Activated T-cell treated with anti-CD3 and anti-CD28 coated beads, Interleukin-2, amount 50 U/mL, for 48 hours (primary cell): ENCODE measurements around the gene VSTM4.

ENCODE experiments used
- DNase-seq, 2 experiments: peaks; one replicate each; pipeline ENCODE4 v3.0.0-alpha.2; 2020

Gene VSTM4

DNA sequence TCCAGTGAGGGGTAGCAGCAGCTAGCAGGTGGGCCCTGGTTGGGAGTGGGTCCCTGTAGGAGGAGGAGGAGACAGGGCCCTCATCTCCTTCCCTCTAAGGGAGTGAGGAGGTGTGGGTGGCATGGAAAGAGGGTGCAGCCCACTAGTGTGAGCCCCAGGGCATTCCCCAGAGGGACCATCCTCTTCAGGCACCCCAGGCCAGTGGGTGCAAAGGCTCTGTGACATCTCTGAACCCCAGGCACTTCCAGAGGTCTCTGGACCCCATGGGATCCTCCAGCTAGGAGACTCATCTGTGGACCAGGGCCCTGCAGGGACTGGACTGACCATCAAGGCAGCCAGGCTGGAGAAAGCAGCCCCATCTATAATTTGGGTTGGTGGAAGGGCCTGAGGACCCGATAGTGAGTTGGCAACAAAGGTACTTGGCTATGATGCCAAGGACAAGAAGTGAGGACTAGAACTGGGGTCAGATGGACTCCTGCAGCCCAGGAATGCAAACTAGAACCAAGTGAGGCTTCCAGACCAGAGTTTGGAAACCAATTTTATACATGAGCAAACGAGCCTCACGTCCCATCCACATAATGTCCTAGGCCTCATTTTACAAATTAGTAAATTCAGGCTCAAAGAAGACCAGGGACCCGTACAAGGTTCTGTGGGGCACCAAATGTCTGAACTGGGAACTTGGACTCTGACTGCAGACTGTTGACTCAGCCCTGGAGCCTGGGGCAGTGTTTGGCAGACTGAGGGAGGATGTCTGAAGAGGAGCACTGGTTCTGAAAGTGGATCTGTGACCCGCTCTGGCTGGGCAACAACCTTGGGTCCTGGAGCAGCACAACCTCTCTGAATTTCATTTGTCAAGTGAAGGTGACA is 1.4 kb upstream of the VSTM4 start:
- DNase-seq = no peak

- no peak for DNase-seq
Measured at GRCh38 chr10:49115796-49116508, 630 bp upstream of the VSTM4 start.

GRCh38 chr10:49114718-49115014 is 656 bp downstream of the VSTM4 start:
- no peak for DNase-seq

DNA sequence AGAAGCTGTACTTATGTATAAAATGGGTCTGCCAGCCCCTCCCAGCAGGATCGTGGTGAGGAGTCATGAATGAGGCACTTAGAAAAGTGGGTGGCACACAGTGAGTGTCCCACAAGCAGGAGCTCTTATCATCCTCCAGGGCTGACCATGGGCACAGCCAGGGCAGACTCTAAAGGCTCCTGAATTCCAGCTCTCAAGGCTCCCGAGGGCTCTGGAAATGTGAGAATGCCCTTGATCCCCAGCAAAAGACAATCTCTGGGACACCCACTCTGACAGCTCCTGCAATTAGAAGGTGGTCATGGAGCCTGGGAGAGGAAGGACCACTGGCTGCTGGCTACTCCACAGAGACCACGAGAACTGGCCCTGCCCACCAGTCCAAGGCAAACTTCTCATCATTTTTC is 1.6 kb downstream of the VSTM4 start:
- DNase-seq = no peak

DNA sequence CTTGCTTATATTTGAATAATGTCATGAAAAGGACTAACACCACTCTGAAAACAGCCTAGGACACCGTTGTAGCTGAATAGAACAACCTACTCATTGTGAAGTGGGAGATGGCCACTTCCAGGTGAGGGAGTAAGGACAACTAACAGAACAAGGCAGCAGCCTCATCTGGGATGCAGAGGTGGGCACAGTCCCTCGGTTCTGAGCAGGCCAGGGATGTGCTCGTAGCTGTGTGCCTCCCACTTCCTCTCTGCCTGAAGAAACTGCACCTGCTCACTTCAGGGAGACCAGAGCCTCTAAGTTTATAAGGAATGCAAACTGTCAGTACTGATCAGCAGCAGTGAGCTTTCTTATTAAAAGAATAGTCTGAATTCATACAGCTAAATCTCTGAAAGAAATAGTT is 2.5 kb downstream of the VSTM4 start:
- no peak for DNase-seq

DNA sequence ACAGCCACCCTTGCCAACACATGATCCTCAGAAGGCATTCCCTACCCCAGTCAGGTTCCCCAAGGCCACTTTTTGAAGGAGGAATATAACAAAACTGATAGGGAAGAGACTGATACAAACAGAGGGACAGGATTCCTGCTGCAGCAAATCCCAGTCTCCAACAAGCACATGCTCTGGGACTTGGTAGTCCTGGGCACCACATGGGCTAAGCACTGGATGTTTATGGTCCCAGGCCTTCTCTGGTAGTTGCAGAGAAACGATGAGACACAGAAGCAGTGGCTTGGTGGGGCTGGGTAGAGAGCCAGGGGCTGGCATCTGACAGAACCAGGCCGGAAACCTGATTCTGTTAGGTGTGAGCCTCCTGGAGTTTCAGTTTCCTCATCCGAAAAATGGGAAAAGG is 3.2 kb downstream of the VSTM4 start:
- no peak for DNase-seq

DNA sequence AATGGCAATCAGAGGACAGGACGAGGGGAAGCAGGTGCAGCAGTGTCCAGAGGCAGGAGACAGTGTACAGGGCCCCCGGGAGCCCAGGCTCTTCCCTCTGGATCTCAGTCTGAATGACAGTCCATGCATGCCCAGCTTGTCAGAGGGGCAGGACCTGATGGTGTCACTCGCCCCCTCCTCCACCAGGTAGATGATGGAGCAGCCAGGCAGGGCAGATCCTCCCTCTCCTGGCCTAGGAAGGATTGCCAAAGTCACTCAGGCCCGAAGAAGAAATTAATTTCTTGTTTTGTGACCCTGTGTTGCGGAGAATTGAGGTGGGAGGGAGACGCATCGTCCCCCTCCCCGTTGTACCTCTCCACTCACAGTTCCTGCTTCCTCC is 4.0 kb downstream of the VSTM4 start:
- no peak for DNase-seq

- DNase-seq = no peak
Measured at GRCh38 chr10:49110684-49111319, 4.5 kb downstream of the VSTM4 start.

DNA sequence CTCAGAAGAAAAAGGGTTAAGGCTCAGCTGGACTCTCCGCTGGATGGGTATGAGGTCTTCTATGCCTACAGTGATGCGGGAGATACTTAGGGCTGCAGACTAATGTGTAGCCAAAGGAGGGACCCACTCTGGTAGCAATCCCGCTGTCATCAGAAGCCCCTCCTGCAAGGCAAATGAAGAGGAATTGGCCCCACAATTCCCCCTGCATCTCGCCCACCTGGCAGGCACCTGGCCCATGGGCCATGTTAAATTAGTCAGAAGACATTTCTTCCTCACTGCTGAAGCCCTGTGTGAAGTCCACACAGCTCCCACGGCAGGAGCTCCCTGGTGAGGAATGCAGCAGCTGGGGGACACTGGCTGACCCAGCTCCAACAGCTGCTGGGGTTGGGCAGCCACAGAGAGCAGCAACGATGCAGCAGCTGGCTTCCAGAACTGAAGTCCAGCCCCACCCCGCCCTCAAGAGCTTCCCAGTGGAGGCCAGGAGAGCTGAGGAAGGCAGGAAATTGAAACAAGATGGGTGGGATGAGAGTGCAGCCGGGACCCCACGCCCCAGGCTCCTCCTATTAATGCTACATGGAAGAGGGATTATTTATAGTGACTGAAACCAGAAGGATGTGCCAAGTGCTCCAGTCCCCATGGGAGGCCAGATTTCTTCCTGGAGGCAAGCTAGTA is 5.5 kb downstream of the VSTM4 start:
- no peak for DNase-seq

- no peak for DNase-seq
Measured at GRCh38 chr10:49108656-49109055, 6.7 kb downstream of the VSTM4 start.

DNA sequence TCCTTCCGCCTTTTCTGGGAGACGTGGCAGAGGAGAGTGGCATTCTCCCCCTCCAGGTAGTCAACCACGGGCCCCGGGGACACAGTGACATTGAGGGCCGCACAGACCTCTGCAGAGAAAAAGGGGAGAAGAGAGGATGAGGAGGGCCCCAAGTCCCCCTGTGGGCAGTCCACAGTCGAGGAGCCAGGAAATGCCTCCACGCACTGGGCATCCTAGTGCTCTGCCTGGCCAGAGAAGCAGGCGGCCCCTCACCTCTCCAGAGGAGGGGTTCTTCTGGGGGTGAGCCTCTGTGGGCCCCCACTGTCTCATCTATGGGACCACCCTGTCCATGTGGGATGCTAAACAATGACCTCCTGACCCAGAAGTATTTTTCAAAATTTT is 7.4 kb downstream of the VSTM4 start:
- no peak for DNase-seq

DNA sequence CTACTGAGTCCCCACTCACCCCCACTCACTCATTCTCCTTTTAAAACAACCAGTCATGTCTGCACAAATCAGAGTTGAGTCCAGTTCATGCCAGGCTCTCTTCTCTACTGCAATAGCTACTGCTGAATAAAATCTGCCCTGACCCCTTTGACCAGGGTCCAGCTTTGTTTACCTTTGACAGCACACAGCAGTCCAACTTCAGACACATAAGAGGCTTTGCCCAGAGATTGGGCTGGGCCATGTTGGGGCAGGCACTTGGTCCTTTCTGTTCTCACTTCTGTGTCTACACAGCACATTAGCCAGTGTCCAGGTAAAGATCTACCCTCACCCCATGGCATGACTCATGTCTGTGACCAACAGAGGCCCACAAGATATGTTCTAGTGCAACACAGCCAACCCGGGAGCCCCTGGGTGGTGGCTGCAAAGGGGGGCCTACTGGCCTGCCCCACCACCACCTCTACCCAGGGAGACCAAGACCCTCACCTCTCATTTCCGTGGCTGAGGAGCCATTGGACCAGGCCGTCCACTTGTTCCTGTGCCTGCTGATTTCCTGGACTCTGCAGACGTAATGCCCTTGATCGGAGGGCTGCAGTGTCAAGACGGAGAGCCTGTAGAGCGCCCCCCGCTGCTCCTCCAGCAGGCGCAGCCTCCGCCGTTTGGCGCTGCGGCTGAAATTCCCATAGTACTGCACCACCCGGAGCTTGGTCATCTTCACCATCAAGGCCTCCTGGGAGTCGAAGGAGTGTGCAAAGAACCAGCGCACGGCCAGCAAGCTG is 8.0 kb downstream of the VSTM4 start:
- DNase-seq = no peak

GRCh38 chr10:49106451-49106850 is 8.9 kb downstream of the VSTM4 start:
- DNase-seq = no peak

GRCh38 chr10:49105076-49105475 is 10.2 kb downstream of the VSTM4 start:
- no peak for DNase-seq

DNA sequence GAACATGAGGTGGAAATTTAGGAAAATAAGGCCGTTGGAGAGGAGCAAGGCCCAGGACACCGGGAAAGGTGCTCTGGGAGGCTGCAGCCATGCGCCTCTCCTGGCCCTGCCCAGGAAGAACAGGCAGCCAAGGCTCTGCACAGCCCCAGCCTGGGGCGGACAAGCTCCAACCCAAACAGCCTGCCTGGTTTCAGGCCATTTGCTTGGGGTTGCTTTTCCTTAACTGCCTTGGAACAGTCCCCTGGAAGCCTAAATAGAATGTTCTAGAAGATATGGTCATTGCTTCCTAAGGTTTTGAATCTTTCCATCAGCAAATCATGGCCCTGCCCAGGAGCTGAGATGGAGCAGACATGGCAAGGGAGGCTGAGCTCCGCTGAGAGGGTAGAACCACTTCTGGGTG is 11.0 kb downstream of the VSTM4 start:
- DNase-seq = no peak

DNA sequence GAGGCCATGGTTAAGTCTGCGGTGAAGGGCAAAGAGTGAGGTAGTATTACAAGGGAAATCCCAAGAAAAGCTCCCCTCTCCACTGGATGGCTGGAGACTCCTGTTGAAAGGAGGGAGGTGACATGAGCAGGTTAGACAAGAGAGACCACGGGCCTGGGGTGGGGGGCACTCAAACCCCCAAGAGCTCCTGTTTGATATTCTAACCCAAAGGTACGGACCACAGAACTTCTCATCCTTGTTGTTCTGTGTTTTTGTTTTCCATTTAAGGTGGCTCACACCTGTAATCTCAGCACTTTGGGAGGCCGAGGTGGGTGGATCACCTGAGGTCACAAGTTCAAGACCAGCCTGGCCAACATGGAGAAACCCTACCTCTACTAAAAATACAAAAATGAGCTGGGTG is 11.6 kb downstream of the VSTM4 start:
- no peak for DNase-seq

DNA sequence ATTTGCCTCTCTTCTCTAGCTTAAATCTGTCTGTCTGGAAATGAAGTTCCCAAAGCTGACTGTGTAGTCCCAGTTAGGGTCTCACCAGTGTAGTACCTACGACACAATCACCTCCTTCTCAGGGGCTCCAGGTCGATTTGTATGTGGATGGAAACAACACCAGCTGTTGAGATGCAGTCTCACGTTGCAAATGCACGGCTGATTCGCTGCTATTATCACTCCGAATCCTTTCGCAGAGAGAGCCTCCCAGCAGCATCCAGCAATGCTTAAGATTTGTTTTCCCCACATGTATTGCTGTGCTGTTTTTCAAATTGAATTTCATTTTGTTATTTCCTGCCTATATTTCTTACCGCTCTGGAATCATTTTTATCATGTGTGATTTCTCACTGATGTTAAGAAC is 16.3 kb downstream of the VSTM4 start:
- DNase-seq = no peak

GRCh38 chr10:49096890-49097445 is 18.4 kb downstream of the VSTM4 start:
- no peak for DNase-seq

DNA sequence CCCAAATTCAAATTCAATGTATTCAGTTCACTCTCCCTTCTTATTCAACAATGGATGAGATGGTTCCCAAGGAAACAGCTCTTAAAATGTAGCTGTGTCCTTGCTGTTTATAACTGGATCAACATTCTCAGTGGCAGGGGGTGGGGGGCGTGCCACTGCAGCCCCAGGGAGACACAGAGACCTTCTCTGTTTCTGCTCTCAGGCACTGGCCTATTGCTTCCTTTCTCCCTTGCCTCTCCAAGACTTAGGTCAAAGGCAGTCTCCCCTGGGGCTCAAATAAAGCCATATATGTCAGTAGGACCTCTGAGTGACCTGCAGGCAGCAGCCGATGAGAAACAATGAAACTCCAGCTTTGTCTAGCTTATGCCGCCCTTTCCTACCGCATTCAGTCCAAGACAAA is 20.7 kb downstream of the VSTM4 start:
- no peak for DNase-seq

GRCh38 chr10:49093922-49094321 is 21.4 kb downstream of the VSTM4 start:
- DNase-seq = no peak

- no peak for DNase-seq
Measured at GRCh38 chr10:49092477-49092876, 22.8 kb downstream of the VSTM4 start.

DNA sequence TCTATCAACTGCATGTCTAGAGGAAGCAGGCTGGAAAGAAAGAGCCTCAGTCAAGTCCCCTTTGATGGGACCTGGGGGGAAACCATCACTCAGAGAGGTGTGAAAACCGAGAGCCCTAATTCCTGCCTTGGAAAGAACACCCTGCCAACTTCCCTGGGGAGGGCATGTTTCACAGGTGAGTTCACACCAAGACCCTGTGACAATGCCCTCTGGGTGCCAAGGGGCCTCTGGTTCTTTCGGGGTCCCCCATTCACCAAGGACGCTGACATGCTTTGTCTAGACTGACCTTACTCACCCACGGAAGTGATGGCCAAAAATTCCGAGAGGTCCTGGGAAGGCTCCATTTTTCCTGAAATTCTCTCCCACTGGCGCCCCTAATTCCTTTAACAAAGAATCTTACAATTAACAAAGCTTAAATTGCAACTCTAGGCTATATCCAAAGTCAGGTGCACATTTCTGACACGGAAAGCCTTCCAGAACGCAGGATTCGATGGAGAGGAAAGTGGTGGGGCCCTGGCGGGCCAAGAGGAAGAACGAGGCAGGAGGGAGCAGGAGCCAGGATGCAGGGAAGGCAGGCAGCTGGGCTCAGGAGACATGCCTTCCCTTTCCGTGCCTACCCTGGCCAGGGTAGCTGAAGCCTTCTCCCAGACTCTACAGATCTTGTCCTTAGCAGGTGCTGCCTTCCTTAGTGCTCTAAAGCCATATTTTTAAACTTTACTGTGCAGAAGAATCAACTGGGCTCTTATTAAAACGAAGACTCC is 23.7 kb downstream of the VSTM4 start:
- no peak for DNase-seq
